ENCODE results near the gene SUSD6.
"Not testable (repeated sequence)": the region's sequence is repeated elsewhere in the genome, so short reads cannot be mapped to it uniquely, and the experiment has no call there.

SUSD6 gene

DNA sequence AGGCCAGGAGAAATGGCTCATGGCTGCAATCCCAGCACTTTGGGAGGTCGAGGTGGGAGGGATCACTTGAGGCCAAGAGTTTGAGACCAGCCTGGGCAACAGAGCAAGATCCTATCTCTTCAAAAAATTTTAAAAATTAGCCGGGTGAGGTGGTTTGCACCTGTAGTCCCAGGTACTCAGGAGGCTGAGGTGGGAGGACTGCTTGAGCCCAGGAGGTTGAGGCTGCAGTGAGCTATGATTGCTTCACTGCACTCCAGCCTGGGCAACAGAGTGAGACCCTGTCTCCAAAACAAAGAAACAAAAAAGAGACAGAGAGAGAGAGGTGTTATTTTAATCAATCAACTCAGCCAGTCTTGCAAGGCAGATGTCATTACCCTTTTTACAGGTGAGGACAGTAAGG is 107.2 kb downstream of the SUSD6 start:
- not testable (repeated sequence) for DNase-seq

DNA sequence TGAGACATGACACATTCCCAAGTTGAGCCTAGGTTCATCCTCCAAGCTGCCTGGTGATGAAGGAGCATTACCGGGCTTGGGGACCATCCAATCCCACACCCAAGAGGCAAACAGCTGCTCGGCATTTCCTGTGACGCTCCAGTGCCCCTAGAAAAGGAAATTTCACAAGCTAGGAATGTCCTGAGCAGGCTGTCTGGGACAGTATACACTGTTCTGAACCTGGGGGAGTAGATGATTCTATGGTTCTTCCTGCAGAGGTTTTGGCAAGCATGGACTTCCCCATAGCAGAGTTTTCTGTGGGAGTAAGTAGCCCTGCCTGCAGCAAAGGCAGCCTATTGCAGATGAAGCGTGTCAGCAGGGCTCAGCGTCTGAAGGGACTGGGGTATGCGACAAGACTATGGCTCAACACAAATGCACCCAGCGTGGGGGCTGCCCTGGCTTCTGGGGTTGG is 108.1 kb downstream of the SUSD6 start:
- no peak for DNase-seq

DNA sequence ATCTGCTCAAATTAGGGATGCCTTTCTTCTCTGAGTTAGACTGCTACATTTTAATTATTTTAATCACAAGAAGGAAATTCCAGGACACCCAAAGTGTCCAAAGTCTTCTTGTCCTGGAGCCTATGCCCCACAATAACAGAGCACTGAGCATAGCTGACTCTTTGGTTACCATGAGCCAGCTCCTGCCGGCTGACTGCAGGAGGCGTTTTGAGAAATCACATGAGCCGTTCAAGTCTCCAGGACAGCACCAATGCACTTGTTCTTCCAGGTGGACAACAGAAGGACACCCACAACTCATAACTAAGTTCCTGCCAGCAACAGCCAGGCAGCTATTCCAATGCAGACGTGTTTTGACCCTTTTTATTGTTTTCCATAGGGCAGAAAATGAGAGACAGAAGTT is 109.5 kb downstream of the SUSD6 start:
- no peak for DNase-seq

DNA sequence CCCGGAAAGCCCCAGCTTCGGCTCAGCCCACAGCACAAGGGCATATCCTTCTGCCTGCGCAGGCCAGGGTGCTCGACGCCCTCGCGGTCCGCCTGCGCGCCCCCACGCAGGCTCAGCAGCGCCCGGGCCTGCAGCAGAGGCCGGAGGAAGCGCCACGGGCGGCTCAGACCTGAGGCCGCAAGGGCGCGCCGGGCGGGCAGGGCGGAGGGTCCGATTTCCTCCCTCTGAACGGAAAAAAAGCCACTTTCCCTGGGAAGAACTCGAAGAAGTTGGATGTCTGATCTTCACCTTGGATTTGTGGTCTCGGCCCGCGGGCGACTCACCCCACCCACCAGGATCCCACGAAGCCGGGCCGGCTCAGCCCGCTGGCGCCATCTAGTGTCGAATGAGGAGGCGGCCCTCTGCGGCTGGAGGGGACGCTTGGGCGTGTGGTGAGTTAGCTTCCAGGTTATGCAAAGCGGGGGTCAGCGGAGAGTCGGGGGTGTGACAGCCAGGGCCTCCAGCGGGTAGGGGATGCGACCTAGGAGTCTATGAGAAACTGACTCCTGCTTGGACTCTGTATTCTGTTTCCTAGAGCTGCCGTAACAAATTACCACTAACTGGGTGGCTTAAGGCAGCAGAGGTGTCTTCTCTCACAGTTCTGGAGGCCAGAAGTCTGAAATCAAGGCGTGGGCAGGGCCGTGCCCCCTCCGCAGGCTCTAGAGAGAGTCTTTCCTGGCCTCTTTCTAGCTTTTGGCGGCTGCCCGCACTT is 115.5 kb downstream of the SUSD6 start:
- DNase-seq: peak; percentile 37 to 81

DNA sequence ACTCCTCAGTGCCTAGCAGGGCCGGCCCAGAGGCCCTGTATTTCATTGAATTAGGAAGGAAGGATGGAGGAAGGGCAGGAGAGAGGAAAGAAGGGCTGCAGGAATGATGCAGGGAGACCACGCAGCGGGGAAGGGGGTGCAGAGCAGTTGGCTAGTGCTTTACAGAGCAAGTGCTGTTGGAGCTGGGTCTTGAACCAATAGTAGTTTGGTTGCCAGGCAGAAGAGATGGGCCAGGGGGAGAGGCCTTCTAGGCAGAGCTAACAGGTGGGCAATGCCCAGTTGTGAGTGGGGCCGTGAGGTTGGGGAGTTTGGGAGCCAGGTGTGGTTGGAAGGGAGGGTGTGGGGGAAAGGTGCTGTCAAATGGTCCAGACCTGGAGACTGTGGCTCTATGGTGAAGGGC is 116.5 kb downstream of the SUSD6 start:
- DNase-seq: no peak

DNA sequence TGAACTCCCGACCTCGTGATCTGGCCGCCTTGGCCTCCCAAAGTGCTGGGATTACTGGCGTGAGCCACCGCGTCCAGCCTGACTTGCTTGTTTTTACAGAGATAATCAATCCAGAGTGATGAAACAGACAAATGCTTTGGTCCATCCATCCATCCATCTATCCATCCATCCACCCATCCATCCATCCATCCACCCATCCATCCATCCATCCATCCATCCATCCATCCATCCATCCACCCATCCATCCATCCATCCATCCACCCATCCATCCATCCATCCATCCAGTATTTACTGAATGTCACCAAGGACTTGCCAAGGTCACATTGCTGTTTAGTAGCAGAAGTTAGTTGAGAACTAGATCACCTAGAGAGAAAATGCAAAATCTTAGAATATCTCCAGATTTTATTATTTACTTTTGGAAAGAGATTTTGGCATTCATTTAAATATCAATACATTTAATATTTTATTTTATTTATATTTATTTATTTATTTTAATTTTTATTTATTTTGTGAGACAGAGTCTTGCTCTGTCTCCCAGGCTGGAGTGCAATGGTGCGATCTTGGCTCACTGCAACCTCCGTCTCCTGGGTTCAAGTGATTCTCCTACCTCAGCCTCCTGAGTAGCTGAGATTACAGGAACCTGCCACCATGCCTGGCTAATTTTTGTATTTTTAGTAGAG is 120.7 kb downstream of the SUSD6 start:
- DNase-seq: not testable (repeated sequence)

DNA sequence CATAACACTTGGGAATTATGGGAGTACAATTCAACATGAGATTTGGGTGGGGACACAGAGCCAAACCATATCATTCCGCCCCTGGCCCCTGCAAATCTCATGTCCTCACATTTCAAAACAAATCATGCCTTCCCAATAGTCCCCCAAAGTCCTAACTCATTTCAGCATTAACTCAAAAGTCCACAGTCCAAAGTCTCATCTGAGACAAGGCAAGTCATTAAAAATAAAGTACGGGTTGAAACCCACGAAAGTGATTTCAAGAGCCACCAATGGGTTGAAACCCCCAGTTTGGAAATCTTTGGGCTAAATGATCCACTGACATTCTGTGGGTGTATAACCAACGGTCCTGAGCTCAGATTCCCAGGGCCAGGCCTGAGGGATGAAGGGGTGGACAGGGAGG is 125.0 kb downstream of the SUSD6 start:
- not testable (repeated sequence) for DNase-seq

DNA sequence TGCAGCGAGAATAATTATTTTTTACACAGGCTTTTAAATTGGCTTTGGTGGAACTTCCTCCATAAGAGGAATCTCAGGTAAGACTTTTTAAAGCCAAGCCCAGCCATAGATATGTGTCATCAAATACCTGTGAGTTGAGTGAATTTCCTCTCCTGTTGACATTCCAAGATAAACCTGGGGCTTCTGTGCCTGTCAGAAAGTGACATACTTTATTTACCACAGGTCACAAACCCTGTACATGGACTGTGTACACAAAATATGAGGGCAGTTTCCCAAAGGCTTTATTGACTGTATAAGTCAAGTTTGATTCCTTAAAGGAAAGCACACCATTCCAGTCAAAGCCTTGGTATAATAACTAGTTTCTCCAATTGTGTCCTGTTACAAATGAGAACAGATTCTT is 129.7 kb downstream of the SUSD6 start:
- DNase-seq: no peak

DNA sequence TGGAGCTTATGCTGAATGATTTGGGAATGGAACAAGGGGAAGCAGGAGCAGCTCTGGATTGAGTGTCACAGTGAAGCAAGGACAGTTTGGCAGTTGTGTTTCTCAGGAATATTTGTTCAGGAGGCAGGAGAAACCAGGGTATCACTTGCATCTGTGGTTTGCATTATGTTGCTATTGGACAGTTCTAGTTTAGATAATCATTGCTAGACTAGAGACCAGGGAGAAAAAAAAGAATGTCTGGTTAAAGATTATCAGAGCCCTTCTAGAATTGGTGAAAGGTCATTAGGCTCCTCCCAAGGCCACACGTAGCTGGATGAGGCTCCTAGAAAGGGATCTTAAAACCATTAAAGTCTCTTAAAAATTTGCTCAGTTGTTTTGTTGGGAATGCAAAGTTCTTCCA is 138.6 kb downstream of the SUSD6 start:
- DNase-seq: no peak

DNA sequence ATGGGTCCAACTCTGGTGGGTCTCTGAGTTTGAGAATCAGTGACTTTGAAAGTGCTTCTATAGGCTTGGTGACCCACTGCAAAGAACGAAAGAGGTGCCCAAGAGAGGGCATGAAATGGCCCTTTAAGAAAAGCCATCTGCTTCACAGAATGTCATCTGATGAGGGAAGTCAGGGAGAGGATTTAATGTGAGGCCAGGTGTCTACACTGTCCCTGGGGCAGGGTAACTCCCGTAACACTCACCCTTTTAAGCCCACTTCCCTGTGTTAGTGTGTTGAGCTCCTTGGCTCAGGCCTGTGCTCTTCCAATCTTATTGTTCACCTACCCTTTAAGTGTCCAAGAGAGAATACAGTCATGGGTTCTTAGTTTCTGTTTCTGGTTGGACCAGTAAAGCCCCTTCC is 139.1 kb downstream of the SUSD6 start:
- no peak for DNase-seq

DNA sequence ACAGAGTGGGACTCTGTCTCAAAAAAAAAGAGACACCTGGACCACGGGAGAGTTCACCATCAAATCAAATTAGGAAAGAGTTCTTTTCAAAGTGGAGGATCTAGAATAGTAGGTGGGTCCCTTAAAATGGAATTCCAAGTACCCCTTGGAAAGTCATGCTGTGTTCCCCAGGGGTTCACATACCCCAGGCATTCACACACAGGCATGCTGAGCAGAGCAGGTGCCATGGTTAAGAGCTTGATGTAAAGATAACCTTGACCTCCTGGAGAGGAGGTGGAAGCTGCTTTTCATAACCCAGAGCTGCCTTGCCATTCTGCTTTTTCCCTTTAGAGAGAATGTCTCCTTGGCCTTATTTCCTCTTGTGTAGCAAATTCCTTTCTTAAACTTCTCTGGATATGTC is 141.4 kb downstream of the SUSD6 start:
- no peak for DNase-seq

DNA sequence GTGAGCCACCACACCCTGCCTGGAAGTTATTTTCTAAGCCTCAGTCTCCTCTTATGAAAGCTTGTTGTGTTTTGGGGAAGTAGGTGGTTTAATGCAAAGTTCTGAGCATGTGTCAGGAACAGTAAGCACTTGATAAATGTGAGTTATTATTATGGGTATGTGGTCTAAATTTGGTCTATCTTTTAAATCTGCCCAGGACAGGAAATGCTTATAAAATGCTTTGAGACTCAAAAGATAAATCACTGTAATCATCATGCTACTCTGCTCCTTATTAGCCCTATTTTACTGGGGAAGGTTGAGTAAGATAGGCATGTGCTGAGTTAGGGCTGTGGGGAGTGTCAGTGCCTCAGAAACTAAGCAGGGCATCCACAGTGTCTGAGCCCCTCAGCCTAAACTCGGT is 142.5 kb downstream of the SUSD6 start:
- DNase-seq: no peak

DNA sequence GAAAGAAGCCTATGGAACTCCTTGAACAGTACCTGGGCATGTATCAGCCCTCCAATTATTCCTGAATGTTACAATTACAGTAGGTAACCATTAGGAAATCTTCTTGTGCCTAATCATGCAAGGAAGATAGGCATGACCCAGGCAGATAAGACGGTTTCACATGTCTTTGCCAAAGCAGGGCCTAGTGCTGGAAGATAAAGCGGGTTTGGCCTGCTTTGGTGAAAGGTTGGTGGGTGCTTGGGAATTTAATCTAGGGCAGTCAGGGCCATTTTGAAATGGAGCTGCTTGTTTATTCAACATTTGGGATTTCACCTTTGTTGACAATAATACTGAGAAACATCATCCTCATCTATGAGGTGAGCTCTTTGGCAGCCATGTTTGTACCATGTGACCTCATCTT is 143.1 kb downstream of the SUSD6 start:
- no peak for DNase-seq

DNA sequence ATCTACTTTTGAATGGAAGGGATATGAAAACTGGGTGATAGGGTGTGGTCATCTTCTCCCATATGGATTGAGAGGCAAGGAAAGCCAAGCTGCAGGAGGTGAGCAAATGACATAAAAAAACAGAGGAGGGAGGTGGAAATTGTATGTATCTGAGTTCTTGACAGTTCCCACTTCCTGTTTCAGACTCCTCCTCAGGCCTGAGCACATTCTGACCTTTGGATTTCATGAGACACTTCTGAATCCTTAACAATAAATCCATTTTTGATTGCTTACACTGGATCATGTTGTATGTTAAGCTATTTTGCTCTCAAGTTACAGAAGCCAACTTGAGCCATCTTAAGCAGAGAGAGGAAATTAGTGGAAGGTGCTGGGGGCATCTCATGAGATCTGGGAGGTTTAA is 143.9 kb downstream of the SUSD6 start:
- no peak for DNase-seq

DNA sequence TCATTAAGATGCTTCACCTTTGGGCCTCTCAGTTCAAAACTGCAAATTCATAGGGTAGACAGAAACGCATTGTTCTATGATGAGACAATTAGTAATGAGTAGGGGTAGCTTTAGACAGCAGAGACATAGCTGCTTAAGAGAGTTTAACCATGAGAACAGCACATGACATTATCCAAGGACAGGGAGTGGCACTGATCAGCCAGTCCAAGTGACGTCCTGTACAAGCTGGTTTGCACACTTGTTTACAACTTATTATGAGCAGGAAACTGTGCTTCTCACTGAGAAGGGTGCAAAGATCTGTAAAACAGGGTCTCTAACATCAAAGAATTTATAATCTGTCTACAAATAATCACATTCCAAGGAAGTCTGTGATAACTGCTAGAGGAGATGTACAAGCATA is 144.4 kb downstream of the SUSD6 start:
- DNase-seq: no peak

DNA sequence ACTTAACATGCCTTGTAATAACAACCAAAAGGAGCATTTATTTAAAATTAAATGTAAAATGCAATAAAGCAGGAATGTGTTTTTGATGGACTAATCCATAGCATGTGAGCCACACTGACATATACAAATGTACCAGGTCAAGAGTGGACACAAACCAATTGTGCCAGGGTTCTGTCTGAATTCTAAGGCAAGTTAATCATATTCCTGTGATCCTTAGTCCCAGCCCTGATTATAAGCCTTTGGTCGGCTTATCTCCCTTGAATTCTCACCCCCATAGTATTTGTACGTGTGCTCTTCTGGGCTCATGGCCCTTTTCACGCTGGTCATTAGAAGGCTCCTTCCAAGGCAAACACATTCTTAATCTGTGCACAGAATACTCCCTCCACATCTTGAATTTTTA is 144.9 kb downstream of the SUSD6 start:
- DNase-seq: no peak

DNA sequence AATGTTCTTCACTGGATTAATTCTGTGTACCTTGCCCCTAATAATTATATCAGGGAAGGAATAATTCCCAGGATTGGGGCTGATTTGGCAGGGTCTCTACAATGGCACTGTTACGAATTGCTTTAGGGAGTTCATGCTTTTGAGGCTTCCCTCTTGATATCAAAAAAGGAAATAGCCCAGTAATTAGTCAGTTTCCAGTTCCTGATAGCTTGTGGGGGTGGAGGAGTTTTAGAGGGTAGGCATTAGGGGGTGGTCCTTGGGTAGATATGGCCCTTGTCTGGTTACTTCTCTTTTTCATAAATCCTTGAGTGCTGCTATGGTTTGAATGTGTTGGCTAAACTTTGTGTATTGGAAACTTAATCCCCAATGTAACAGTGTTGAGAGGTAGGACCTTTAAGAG is 149.4 kb downstream of the SUSD6 start:
- DNase-seq: no peak

DNA sequence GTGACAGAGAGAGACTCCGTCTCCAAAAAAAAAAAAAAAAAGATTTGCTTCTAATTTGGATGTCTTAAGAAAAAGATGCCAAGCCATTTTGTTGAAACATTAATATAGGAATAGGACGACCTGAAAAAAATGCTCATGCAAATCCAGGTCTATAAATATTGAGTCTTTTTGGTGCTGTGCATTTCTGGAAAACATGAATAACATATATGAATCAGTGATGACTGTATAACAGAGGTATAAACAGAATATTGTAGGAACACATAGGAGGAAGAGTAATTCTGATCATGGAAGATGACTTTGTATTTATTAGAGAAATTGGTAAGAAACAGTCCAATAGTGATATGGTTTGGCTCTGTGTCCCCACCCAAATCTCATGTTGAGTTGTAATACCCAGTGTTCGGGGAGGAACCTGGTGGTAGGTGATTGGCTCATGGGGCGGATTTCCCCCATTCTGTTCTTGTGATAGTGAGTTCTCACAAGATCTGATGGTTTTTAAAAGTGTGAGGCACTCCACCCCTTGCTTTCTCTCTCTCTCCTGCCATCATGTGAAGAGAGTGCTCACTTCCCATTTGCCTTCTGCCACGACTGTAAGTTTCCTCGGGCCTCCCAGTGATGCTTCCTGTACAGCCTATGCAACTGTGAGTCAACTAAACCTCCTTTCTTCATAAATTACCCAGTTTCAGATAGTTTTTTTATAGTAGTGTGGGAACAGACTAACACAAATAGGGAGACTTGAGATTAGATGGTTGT is 152.5 kb downstream of the SUSD6 start:
- DNase-seq: no peak

Data from NCI-H526 (cell line).